PC-3 (cell line): ENCODE measurements around the gene CAVIN1.

Experiments
- CTCF ChIP-seq: fragments of 300-600 bp; sonication (generic); conservative IDR thresholded peaks from 2 replicates; pipeline ENCODE4 v1.5.1; 2017; ENCODE audit warnings: antibody characterized with exemption, low read depth, mild to moderate bottlenecking, low read length
- EZH2 ChIP-seq: fragments of 300-600 bp; sonication (generic); IDR thresholded peaks from one replicate; pipeline ENCODE4 v1.6.1; 2017; ENCODE audit warnings: antibody characterized with exemption, mild to moderate bottlenecking, low read length; ENCODE audit not compliant: unreplicated experiment
- EZH2phosphoT487 ChIP-seq: fragments of 300-600 bp; sonication (generic); IDR thresholded peaks from 2 replicates; pipeline ENCODE4 v1.6.1; 2018; ENCODE audit warnings: mild to moderate bottlenecking, antibody characterized with exemption, low read length, borderline replicate concordance

- no peak for TF ChIP-seq CTCF
- TF ChIP-seq EZH2: no peak
- no peak for TF ChIP-seq EZH2phosphoT487
These were observed 44.0 kb downstream of the CAVIN1 start for GRCh38 chr17:42378959-42379594.
